HG03439 (cell line): ENCODE measurements around the gene SLC35G2.
"Not testable (repeated sequence)": the region's sequence is repeated elsewhere in the genome, so short reads cannot be mapped to it uniquely, and the experiment has no call there.

Experiments
- ATAC-seq: cut with Tn5 transposase; IDR thresholded peaks from one replicate; pipeline ENCODE4 v1.9.1; 2021; ENCODE audit warnings: mild to moderate bottlenecking, moderate library complexity; ENCODE audit not compliant: unreplicated experiment

The SLC35G2 gene

DNA sequence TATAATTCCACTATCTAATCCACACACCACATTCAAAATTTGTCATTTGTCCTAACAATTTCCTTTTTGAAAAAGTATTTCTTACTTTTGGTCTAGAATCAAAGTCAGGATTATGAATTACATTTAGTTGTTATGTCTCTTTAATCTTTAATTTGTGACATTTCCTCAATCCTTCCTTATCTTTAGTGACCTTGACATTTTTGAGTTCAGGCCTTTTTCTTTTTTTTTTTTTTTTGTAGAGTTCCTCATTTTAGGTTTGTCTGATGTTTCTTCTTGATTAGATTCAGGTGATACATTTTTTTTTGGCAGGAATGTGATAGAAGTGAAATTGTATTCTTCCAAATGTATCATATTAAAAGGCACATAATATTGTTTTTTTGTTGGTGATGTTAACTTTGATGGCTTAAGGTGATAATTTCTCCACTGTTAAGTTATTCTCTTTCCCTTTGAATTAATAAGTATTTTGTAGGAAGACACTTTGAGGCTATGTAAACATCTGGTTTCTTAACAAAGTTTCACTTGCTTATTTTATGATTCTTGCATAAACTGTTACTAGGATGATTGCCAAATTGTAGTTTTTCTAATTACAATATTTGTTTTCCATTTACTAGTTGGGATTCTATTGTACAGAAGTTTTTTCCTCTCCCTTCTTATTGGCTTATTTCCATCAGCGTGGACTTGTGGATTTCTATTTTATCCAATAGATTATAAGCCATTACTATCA lies 16.3 kb downstream of the SLC35G2 start:
- no peak for ATAC-seq

DNA sequence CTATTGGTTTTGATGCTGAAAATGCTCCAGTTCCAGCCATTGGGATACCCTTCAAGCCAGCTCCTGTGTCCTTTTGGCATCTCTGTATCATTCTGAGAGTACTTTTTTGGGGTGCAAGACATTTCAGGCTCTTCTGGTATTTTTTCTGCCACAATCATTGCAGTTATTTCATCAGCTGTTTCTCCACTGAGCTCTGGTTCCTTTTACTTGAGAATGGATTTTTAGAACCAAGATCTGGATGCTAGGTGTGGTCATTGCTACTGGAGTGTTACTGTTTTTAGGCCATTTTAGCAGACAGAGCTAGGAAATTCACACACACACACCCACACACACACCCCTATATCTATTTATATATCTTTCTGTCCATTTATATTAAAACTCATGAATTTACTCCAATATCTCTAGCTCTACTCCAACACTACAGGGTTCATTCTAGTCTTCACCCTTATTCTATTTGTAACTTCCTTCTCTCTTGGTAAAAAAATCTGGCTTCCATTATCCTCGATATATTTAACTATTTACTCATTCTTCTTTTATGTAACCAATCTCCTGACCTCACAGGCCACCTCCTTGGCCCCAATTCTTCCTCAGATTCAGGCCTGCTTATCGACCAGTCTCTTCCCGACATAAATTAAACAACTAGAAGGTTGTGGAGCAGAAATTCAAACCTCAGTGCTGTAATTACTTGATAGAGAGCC lies 17.0 kb downstream of the SLC35G2 start:
- ATAC-seq, result no peak

DNA sequence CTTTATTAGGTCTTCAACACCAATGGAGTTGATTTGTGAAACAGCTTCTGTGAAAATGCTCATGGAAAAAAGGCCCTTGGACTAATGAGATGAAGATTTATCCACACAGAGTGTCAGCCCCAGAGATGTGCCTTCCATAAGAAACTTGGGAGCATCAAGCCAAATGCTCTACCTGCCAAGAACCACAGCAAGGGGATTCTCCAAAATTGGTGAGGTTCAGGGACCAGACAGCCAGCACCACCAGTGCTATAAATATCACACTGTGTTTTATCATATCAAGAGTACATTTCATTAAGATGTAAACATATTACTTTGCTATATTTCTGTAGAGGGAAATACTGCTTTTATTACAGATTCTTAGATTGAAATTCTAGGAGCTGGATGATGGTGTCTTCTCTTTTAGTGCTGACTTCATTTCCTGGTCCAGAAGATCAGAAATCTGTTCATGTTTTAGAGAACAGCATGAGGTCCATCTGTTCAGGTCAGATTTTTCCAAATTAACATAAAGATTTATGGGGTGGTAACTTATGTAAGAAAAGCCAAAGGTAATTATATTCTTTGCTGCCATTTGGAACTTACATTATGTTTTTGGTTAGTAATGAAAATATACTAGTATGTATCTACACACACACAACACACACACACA lies 17.7 kb downstream of the SLC35G2 start:
- ATAC-seq, result no peak

DNA sequence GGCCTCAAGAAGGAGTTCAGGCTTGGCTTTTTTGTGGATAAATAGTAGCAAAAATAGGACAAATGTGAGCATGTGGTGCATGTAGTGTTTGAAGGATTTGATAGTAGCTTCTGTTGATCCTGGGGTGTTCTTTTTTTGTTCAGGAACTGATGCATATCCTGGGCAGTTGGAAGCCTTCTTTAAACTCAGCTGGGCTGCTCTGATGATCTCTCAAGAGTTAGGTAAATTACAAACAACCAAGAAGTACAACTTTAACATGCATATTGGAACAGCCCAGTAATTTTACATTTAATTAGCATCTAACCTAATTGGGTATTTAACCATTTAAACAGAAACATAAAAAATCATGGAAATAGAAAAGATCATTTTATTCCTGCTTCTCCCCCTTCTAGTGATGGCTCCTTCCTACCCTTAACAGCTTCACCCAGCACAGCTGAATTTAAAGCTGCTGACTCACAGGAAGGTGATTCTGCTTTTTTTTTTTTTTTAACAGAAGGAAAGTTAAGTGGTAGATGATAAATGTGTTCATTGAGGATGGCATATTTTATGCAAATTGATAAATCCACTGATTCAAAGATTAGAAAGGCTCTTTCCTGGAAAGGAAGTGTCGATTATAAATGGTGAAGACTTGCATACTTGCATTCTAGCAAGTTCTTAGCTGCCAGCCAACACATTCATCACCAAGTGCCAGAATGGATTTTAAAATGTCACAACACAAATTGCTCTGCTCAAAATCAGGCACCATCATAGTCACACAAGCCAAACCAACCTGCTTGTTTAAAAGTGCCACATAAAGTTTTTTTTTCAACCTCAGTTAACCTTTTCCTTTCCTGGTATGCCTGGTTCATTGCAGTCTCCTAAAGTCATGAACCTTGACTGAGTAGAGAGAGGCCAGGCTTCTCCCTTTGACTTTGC lies 20.0 kb downstream of the SLC35G2 start:
- no peak for ATAC-seq

DNA sequence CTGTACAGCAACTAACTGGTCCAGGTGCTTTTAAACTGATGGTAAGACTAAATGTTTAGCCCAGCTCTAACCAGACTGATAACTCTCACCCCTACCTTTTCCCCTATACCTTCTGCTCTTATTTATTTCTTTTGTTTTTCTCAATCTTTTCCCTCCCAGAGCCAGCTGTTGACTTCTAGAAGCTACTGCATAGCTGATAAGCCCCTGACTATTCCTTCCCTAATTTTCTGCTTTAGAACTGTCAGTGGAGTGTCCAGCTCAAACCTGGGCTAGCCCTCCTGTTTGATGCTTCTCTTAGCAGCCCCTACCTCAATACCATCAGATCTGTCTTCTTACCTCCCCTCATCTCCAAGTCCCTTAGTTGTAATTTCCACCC lies 20.6 kb downstream of the SLC35G2 start:
- no peak for ATAC-seq

DNA sequence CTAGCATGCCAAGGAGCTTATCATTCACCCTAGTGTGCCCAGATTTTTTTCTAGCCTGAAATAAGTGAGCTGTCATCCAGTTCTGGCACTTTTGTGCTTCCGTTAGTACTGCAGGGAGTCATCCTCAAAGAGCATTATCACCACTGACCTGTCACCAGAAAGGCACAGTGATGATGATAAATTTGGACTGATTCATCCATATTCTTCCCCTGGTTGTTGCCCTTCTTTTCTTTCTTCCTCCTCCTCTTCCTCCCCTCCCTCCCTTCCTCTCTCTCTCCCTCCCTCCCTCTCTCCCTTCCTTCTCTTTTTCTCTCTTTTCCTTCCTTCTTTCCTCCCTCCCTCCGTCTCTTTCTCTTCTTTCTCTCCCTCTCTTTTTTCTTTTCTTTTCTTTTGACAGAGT lies 21.3 kb downstream of the SLC35G2 start:
- ATAC-seq, result no peak

DNA sequence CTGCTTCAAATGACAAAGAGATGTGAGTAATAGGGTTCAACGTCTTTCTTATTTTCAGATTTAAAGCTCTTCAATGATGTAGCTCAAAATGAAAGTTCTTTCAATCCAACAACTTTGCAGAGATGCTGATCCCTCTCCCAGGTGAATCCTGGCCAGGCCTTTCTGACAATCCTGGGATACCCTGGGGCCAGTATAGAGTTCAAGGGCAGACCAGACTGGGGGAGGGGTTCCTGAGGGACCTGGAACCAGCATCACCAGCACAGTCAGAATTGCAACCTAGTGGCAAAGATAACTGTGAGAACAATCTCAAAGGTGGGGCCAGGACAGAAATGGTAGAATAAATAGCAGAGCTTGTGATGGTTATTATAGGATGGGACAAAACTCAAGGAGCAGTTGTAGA lies 23.4 kb downstream of the SLC35G2 start:
- ATAC-seq, result no peak

DNA sequence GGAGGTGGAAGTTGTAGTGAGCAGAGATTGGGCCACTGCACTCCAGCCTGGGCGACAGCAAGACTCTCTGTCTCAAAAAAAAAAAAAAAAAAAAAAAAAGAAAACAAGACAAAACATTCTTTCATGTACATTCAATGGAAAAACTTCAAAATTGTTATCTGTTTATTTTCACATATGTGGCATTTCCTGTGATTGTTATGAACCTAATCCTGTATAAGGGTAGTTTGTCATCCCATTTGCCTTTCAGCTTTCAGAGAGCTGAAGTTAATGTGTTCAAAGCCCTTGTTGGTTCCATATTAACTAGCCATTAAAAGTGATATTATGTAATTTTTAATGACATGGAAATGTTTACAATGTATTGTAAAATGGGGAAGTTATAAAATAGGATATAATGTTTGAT lies 25.8 kb downstream of the SLC35G2 start:
- no peak for ATAC-seq

DNA sequence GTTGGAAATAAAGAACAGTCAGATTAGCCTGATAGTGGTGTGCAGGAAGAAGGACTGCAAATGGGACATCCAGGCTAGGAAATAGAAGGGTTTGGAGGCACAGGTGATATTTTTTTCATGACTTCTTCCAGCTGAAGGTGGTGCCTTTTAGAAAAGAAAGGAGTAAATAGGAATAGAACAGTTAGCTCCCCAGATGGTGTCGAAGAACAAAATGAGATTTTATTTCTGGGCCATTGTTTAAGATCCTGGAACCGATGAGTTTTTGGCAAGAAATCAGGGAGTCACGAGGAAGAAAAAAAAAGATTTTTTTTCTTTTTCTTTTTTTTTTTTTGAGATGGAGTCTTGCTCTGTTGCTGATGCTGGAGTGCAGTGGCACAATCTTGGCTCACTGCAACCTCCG lies 33.3 kb downstream of the SLC35G2 start:
- ATAC-seq, result no peak

DNA sequence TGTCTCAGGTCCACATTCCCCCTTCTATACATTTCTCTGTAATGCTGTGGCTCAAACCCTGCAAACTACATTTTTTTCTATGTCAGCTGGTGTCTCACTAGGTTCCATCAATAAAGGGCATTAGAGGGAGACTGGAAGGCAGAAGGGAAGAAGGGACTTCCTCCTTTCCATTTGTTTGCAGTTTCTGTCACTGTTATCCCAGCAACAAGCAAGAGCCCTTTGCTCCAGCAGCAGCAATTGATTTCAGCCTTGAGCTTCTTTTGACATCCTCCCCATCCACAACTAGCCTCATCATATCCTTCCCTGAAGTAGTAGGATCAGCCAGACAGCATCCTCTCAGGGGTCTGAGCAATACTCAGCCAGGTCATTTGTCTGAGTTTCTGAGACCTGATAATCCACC lies 37.7 kb downstream of the SLC35G2 start:
- no peak for ATAC-seq

DNA sequence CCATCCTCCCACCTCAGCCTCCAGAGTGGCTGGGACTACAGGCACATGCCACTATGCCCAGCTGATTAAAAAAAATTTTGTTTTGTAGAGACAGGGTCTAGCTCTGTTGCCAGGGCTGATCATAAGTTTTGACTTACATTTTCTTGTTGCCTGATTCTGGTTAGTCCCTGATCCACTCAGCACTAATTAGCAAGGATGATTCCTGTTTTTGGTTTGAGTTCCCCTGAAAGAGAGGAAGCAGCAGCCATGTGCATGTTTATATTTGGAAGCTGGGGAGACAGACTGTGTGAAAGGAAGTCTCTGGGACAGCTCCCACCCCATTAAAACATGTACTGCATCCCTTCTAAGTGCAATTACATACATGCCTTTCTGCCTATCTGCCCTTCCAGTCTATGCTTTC lies 39.5 kb downstream of the SLC35G2 start:
- no peak for ATAC-seq

DNA sequence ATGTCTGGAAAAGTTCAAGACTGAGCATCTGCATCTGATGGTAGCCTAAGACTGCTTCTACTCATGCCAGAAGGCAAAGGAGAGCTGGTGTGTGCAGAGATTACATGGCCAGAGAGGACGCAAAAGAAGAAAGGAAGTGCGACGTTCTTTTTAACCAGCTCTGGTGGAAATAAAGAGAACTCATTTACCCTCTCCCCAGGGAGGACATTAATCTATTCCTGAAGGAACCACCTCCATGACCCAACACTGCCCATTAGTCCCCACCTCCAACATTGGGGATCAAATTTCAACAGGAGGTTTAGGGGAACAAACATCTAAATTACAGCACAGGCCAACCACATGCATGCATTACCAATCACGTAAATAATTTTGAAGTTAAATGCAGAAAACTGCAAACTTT lies 41.6 kb downstream of the SLC35G2 start:
- ATAC-seq, result no peak

DNA sequence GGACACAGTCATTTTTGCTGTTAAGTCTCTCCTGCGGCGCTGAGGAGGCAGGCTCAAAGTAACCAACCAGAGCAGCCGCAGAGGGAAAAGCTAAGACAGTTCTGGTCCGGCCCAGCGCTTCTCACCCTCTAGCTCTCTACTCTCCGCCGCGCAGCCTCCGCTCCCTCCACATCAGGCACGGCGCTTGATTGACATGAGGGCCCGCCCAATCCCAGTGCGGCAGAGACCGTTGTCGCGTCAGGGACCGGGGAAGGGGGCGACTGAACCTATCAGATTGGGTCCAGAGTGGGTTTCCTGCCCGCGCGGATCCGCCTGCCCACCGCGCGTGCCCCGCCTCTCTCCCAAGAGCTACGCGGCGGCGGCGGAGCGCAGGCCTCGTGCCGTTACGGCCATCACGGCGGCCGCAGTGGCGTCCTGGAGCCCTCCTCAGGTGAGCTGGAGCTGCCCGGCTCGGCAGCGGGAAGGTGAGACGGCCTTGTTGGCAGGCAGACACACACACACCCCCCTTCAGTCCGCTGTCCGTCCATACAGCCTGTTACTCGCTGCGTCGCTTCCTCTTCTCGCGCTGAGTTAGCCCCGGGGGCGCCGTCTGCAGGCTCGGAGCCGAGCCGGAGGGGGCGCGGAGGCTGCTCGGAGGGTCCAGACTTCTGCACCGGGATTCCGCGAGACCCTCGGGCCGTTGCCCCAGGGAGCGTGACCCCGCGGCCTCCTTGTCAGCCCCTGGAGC lies 43.1 kb downstream of the SLC35G2 start, which contains the start of gene NCK1:
Gene NCK1, plus strand, starts transcription at position 319 of the 727 bp plus-strand sequence. CDS start 65,794 bp downstream, outside the sequence.
- peak; percentile 97 for ATAC-seq

DNA sequence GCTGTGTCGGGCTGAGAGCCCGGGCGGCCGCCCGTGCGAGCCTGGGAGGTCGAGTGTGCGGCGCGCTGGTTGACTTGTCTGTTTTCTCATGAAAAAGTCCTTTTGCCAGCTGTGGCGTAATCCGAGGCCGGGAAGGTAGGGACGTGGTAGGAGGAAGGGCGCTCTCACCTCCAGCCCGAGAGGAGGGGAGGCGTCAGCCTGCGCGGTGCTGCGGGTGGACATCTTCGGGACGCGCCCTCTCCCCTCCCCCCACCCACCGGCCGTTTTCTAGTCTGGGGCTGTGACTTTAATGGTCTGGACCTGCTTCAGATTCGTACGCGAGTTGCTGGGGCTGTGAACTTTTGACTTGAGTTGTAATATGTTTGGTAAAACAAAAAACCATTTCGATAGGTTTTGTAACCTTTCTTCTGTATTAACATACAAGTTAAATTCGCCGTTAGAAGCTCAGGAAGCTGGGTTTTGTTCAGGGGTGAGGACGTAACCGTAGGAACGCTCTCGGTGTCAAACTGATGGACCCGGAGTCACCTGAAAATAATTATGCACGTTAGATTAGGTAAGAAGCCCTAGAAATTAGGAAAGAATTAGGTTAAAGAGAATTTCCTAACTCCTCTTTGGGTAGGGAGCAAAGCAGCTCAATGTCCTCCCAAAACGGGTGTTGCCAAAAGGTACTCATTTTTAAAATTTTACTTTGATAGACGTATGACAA lies 43.8 kb downstream of the SLC35G2 start:
- peak; percentile 17 for ATAC-seq

DNA sequence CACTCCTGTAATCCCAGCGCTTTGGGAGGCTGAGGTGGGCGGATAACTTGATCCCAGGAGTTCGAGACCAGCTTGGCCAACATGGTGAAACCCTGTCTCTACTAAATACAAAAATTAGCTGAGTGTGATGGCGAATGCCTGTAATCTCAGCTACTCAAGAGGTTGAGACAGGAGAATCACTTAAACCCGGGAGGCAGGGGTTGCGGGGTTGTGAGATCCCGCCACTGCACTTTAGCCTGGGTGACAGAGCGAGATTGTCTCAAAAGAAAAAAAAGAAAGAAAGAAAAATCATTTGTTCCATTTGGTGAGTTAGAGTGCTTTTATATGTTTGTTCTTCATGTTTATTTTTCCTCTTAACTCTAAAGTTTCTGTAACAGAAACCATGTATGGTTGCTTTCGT lies 50.4 kb downstream of the SLC35G2 start:
- ATAC-seq, result no peak

DNA sequence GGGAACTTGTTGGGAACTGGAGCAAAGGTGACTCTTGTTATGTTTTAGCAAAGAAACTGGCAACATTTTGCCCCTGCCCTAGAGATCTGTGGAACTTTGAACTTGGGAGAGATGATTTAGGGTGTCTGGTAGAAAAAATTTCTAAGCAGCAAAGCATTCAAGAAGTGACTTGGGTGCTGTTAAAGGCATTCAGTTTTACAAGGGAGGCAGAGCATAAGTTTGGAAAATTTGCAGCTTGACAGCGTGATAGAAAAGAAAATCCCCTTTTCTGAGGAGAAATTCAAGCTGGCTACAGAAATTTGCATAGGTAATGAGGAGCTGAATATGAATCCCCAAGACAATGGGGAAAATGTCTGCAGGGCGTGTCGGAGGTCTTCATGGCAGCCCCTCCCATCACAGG lies 53.3 kb downstream of the SLC35G2 start:
- not testable (repeated sequence) for ATAC-seq

DNA sequence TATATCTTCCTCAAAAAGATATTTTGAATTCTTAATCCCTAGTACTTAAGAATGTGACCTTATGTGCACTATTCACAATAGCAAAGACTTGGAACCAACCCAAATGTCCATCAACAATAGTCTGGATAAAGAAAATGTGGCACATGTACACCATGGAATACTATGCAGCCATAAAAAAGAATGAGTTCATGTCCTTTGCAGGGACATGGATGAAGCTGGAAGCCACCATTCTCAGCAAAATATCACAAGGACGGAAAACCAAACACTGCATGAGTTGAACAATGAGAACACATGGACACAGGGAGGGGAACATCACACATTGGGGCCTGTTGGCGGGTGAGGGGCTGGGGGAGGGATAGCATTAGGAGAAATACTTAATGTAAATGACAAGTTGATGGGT lies 60.6 kb downstream of the SLC35G2 start:
- ATAC-seq, result not testable (repeated sequence)

DNA sequence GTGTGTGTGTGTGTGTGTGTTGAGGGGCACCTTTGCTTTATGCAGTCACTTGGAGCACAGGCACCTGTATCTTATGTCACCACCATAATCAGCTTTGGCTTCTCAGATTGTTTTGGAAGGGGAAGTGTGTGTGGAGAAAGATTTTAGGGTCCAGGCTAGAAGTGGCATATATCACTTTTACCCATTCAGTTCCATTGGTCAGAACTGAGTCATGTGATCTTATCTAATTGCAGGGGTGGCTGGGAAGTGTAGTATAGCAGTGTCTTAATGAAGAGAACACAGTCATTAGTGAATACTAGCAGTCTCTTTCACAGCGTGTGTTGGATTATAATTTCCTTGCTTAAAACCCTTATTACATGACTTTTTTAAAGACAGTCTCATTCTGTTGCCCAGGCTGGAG lies 63.6 kb downstream of the SLC35G2 start:
- no peak for ATAC-seq

DNA sequence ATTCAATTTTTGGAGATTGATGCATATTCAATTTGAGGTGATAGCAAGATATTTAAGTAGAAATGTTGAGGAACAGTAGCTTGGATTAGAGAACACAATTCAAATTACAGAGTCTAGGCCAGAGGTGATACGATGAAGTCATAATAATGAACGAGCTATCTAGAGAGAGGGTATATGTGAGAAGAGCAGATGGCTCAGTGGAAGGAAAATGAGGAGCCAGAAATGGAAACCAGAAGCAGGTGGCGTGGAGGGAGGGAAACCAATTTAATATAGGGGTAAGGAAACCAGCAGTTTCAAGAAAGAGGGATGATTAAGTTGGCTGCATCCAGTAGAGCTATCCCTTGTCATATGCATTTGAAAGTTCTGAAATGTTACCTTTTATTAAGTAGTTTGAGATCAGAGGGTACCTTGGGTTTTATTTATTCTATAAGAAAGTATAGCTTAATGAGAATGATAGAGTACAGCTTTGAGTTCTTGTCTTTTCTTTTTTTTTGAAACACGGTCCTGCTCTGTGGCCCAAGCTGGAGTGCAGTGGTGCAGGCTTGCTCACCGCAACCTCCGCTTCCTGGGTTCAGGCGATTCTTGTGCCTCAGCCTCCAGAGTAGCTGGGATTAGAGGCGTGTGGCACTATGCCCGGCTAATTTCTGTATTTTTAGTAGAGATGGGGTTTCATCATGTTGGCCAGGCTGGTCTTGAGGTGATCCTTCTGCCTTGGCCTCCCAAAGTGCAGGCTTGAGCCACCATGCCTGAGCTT lies 65.2 kb downstream of the SLC35G2 start:
- no peak for ATAC-seq
